SK-N-SH treated with all-trans-retinoic acid at 6 μM for 48 hours (cell line): ENCODE measurements around the gene PLEKHH1.

Experiments
- ATAC-seq: fragments of 200-7000 bp; cut with Tn5 transposase; 3 replicates; pipeline ENCODE4 v1.9.1; 2020; ENCODE audit warnings: mild to moderate bottlenecking, moderate library complexity
- ARNTL ChIP-seq: fragments of 450-650 bp; formaldehyde crosslinking; IDR thresholded peaks from 2 replicates; pipeline ENCODE4 v1.5.0; 2020; ENCODE audit warnings: low read depth, mild to moderate bottlenecking, moderate library complexity, borderline replicate concordance
- CSDC2 ChIP-seq: fragments of 250-450 bp; sonication (Bioruptor Pico); IDR thresholded peaks from 2 replicates; pipeline ENCODE4 v1.5.0; 2020; ENCODE audit warnings: mild to moderate bottlenecking, moderate library complexity
- CSRNP3 ChIP-seq: fragments of 250-450 bp; sonication (Bioruptor Pico); IDR thresholded peaks from 2 replicates; pipeline ENCODE4 v1.5.1; 2021; ENCODE audit warnings: mild to moderate bottlenecking, moderate library complexity
- ESRRG ChIP-seq: fragments of 250-450 bp; sonication (Bioruptor Pico); IDR thresholded peaks from 2 replicates; pipeline ENCODE4 v1.6.1; 2021; ENCODE audit warnings: mild to moderate bottlenecking
- GLIS3 ChIP-seq: fragments of 250-450 bp; sonication (Bioruptor Pico); IDR thresholded peaks from 2 replicates; pipeline ENCODE4 v1.5.0; 2020; ENCODE audit warnings: mild to moderate bottlenecking, moderate library complexity
- ISL1 ChIP-seq: fragments of 250-450 bp; sonication (Bioruptor Pico); IDR thresholded peaks from 2 replicates; pipeline ENCODE4 v2.1.2; 2022; ENCODE audit warnings: mild to moderate bottlenecking, moderate library complexity
- OSR1 ChIP-seq: fragments of 250-450 bp; sonication (Bioruptor Pico); IDR thresholded peaks from 2 replicates; pipeline ENCODE4 v1.8.0; 2022; ENCODE audit warnings: moderate library complexity, mild to moderate bottlenecking, inconsistent platforms
- PPARA ChIP-seq: fragments of 250-450 bp; sonication (Bioruptor Pico); IDR thresholded peaks from 2 replicates; pipeline ENCODE4 v1.5.0; 2020; ENCODE audit warnings: mild to moderate bottlenecking, borderline replicate concordance
- RARB ChIP-seq: fragments of 250-450 bp; sonication (Bioruptor Pico); IDR thresholded peaks from 2 replicates; pipeline ENCODE4 v1.8.0; 2021; ENCODE audit warnings: mild to moderate bottlenecking, moderate library complexity
- SNAI2 ChIP-seq: fragments of 250-450 bp; sonication (Bioruptor Pico); IDR thresholded peaks from 2 replicates; pipeline ENCODE4 v1.5.0; 2020; ENCODE audit warnings: mild to moderate bottlenecking, moderate library complexity
- TCF4 ChIP-seq: fragments of 250-450 bp; sonication (Bioruptor Pico); IDR thresholded peaks from 2 replicates; pipeline ENCODE4 v1.8.0; 2021; ENCODE audit warnings: mild to moderate bottlenecking, moderate library complexity, borderline replicate concordance
- TOX ChIP-seq: fragments of 250-450 bp; sonication (Bioruptor Pico); IDR thresholded peaks from 2 replicates; pipeline ENCODE4 v1.8.0; 2021; ENCODE audit warnings: mild to moderate bottlenecking, moderate library complexity, borderline replicate concordance
- TSHZ2 ChIP-seq: fragments of 250-450 bp; sonication (Bioruptor Pico); IDR thresholded peaks from 2 replicates; pipeline ENCODE4 v1.5.0; 2020; ENCODE audit warnings: mild to moderate bottlenecking, moderate library complexity
- ZC3H10 ChIP-seq: fragments of 250-450 bp; sonication (Bioruptor Pico); IDR thresholded peaks from 2 replicates; pipeline ENCODE4 v1.5.1; 2021; ENCODE audit warnings: mild to moderate bottlenecking, moderate library complexity
- ZFP3 ChIP-seq: fragments of 250-450 bp; sonication (Bioruptor Pico); IDR thresholded peaks from 2 replicates; pipeline ENCODE4 v1.5.0; 2020; ENCODE audit warnings: mild to moderate bottlenecking, moderate library complexity
- ZFP30 ChIP-seq: fragments of 450-650 bp; formaldehyde crosslinking; IDR thresholded peaks from 2 replicates; pipeline ENCODE4 v1.5.0; 2022; ENCODE audit warnings: mild to moderate bottlenecking, moderate library complexity
- ZNF70 ChIP-seq: fragments of 450-650 bp; formaldehyde crosslinking; IDR thresholded peaks from 2 replicates; pipeline ENCODE4 v1.5.0; 2020; ENCODE audit warnings: mild to moderate bottlenecking, moderate library complexity
- ZNF8 ChIP-seq: fragments of 450-650 bp; formaldehyde crosslinking; IDR thresholded peaks from 2 replicates; pipeline ENCODE4 v1.5.0; 2020; ENCODE audit warnings: mild to moderate bottlenecking, moderate library complexity
- TF ChIP-seq, protein P1 (sequence below): fragments of 250-450 bp; sonication (Bioruptor Pico); IDR thresholded peaks from 2 replicates; pipeline ENCODE4 v1.8.0; 2021; ENCODE audit warnings: low read depth, mild to moderate bottlenecking, moderate library complexity, borderline replicate concordance
- TF ChIP-seq, protein P2 (sequence below): fragments of 250-450 bp; sonication (Bioruptor Pico); IDR thresholded peaks from 2 replicates; pipeline ENCODE4 v1.8.0; 2020; ENCODE audit warnings: mild to moderate bottlenecking, moderate library complexity, borderline replicate concordance

PLEKHH1 gene

DNA sequence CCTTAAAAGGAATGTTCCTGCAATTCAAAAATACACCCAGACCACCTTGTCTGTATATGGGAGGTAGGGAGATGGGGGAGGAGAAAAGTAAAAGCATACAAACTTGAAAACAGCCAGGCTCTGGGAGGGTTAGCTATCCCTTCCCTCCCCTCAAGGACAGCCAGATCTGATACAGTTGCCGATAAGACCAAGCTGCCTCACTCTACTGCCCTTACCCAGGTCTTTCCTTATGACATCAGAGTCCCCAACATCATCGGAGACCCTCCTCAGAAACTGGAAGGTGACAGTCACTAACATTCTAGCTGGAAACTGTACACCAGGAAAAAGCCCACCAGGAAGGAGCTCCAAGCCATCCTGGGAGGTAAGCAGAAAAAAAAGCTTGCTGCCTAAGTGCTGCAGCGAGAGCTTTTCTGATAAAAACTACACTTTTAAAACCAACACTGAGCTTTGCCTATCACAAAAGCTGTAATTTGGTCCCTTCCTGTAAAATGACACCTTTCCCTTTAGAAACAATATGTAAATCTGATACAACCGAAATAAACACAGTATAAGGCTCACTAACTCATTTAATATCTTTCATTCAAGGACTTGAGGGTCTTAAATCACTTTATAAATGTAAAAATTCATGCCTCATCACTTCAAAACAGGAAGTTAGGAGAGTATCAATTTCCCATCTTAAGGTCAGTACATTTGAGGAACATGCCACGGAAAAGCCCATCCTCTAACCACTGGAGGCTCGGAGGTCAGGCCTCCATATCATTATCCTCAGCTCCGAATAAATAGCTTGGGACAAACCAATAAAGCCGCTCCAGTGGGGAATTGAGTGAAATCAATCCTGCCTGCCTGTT is 20.4 kb upstream of the PLEKHH1 start:
- ATAC-seq, result no peak
- TF ChIP-seq, protein P1, sequence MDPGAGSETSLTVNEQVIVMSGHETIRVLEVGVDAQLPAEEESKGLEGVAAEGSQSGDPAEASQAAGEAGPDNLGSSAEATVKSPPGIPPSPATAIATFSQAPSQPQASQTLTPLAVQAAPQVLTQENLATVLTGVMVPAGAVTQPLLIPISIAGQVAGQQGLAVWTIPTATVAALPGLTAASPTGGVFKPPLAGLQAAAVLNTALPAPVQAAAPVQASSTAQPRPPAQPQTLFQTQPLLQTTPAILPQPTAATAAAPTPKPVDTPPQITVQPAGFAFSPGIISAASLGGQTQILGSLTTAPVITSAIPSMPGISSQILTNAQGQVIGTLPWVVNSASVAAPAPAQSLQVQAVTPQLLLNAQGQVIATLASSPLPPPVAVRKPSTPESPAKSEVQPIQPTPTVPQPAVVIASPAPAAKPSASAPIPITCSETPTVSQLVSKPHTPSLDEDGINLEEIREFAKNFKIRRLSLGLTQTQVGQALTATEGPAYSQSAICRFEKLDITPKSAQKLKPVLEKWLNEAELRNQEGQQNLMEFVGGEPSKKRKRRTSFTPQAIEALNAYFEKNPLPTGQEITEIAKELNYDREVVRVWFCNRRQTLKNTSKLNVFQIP (CRISPR knock-in tag), result no peak
- TF ChIP-seq ISL1 (CRISPR knock-in tag) (no peak), PPARA (CRISPR knock-in tag) (no peak)
- TF ChIP-seq, all 23 proteins: peak for 0

DNA sequence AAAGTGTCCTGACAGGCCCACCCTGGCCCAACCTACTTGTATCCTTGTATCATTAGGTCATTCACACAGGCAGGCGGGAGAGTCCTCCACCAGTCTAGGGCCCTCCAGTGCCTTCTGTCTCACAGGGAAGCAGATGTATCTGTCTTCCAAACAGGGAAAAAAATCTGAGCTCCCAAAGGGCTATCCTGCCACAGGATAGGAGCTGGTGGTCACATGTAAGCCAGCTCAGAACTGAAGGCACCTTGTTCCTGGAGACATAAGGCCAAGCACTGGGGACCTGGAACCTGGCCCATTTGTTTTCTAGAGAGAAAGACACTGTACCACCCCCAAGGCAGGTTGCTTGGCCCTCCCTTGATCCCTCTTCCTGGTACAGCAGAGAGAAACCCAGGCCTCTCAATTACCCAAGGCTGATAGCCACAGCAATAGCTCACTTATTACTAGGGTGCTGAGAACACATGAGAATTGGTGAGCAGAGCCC is 19.4 kb upstream of the PLEKHH1 start:
- ATAC-seq, result peak; percentile 13; the same call in 1 of the 3 replicates
- TF ChIP-seq ZNF70 (CRISPR knock-in tag), result no peak
- no peak for TF ChIP-seq OSR1 (CRISPR knock-in tag)
- no peak for TF ChIP-seq ZFP3
- TF ChIP-seq ZFP30 (CRISPR knock-in tag), result no peak
- no peak for TF ChIP-seq TSHZ2 (CRISPR knock-in tag)
- TF ChIP-seq, protein P2, sequence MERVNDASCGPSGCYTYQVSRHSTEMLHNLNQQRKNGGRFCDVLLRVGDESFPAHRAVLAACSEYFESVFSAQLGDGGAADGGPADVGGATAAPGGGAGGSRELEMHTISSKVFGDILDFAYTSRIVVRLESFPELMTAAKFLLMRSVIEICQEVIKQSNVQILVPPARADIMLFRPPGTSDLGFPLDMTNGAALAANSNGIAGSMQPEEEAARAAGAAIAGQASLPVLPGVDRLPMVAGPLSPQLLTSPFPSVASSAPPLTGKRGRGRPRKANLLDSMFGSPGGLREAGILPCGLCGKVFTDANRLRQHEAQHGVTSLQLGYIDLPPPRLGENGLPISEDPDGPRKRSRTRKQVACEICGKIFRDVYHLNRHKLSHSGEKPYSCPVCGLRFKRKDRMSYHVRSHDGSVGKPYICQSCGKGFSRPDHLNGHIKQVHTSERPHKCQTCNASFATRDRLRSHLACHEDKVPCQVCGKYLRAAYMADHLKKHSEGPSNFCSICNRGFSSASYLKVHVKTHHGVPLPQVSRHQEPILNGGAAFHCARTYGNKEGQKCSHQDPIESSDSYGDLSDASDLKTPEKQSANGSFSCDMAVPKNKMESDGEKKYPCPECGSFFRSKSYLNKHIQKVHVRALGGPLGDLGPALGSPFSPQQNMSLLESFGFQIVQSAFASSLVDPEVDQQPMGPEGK, result no peak
- TF ChIP-seq, protein P1 (CRISPR knock-in tag), result no peak
- TF ChIP-seq ESRRG, result no peak
- TF ChIP-seq ZC3H10, result no peak
- no peak for TF ChIP-seq RARB (CRISPR knock-in tag)
- TF ChIP-seq ARNTL, result no peak
- TF ChIP-seq, all 23 proteins: peak for 0

DNA sequence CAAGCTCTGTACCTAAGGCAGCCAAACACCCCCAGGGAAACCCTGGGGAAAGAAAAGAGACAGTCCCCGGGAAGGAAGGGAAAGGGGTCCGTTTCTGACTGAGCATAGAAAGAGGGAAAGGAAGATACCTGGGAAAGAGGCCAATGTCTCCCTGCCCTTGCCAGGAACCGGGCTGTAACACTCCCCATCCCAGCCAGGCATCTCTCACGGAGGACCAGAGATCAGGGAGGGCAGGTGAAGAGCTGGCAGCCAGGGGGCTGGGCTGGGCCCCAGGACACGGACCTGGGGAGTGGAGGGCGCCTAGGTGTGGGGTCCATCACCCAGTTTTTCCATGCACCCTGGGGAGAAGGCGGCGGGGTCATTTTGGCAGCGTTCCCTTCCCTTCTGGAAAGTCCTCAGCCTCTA is 18.9 kb upstream of the PLEKHH1 start:
- ATAC-seq, result peak; percentile 16; the same call in 2 of the 3 replicates
- TF ChIP-seq OSR1 (CRISPR knock-in tag) (no peak), TCF4 (CRISPR knock-in tag) (no peak), TOX (CRISPR knock-in tag) (no peak), SNAI2 (CRISPR knock-in tag) (no peak)

- ATAC-seq, result peak; percentile 75
- TF ChIP-seq ARNTL (no peak), ISL1 (CRISPR knock-in tag) (no peak), GLIS3 (CRISPR knock-in tag) (no peak), CSDC2 (CRISPR knock-in tag) (no peak), CSRNP3 (no peak), OSR1 (CRISPR knock-in tag) (no peak), ZC3H10 (no peak), ZNF8 (no peak), PPARA (CRISPR knock-in tag) (no peak), ZFP3 (no peak), TCF4 (CRISPR knock-in tag) (no peak)
- TF ChIP-seq, protein P1 (CRISPR knock-in tag), result no peak
- TF ChIP-seq, protein P2, result no peak
Measured at GRCh38 chr14:67514650-67515385, 18.3 kb upstream of the PLEKHH1 start.
